Measurements from ENCODE around the gene COL4A6. TPM values are rescaled to one million over a fixed set of nuclear protein-coding genes. Genes with fewer than 3 reads are reported as not detected.

Gene COL4A6
- total and polyA plus RNA-seq, 4 donors, result under 0.01 to 0.09 (median 0.07) TPM; not detected in 1

DNA sequence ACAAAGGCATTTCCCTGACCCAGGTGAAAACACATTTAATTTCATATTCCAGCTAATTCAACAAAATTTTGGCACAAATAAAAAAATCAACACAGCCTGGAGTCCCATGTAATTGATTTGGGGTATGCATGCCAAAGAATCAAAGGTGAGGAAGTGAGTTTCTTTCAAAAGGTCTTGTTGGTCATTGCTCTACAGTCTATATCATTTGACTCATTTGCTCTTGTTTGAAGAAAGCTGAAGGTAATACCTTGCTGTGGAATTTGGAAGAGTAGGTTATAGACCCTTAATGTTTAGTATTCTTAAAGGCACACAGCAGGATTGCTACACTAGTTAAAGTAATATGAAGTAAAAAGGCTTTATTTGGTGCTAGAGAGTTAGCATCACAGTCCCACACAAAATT is 25.4 kb downstream of the COL4A6 start:
- Histone ChIP-seq H3K9ac (ENCODE audit: low read depth in 1 of 2, low read length in 2 of 2) (no peak overlapping the region), H3K27ac (ENCODE audit: low read depth in 1 of 2, low read length in 2 of 2) (no peak overlapping the region), H3K4me3 (ENCODE audit: low read depth in 1 of 3, low read length in 3 of 3) (no peak overlapping the region), H3K4me1 (ENCODE audit: control insufficient read depth in 4 of 4, insufficient read depth in 4 of 4, low read length in 3 of 4) (peaks cover 0 to 3% (median 0%) of the 10 kb centered on the region in 4 donors), H3K9me3 (ENCODE audit: control insufficient read depth in 4 of 4, low read length in 3 of 4) (no peaks in the 10 kb centered on the region), H3K27me3 (ENCODE audit: control insufficient read depth in 4 of 4, insufficient read depth in 4 of 4, low read length in 3 of 4) (no peaks in the 10 kb centered on the region), H3K36me3 (ENCODE audit: control insufficient read depth in 4 of 4, insufficient read depth in 3 of 4, low read depth in 1 of 4, low read length in 3 of 4) (no peaks in the 10 kb centered on the region)
- no peak for DNase-seq (ENCODE audit: low spot score)
- TF ChIP-seq HNF4A (conservative IDR thresholded peaks at IDR 0.05) (no peak), GABPA (IDR thresholded peaks at IDR 0.05 in 1 of 2, conservative IDR thresholded peaks at IDR 0.05 in 1 of 2) (no peak), FOXA1 (IDR thresholded peaks at IDR 0.05) (no peak), NR2F2 (IDR thresholded peaks at IDR 0.05) (no peak), RAD21 (IDR thresholded peaks at IDR 0.05) (no peak), EGR1 (IDR thresholded peaks at IDR 0.05; ENCODE audit: low read depth in 2 of 2) (no peak), SP1 (IDR thresholded peaks at IDR 0.05) (no peak), HNF4G (IDR thresholded peaks at IDR 0.05) (no peak), YY1 (IDR thresholded peaks at IDR 0.05) (no peak), TAF1 (conservative IDR thresholded peaks at IDR 0.05) (no peak), JUND (IDR thresholded peaks at IDR 0.05) (no peak), RXRA (IDR thresholded peaks at IDR 0.05) (no peak), FOXA2 (IDR thresholded peaks at IDR 0.05) (no peak)
- TF ChIP-seq, protein P1, sequence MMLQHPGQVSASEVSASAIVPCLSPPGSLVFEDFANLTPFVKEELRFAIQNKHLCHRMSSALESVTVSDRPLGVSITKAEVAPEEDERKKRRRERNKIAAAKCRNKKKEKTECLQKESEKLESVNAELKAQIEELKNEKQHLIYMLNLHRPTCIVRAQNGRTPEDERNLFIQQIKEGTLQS (IDR thresholded peaks at IDR 0.05), result no peak
- TF ChIP-seq, protein P2, sequence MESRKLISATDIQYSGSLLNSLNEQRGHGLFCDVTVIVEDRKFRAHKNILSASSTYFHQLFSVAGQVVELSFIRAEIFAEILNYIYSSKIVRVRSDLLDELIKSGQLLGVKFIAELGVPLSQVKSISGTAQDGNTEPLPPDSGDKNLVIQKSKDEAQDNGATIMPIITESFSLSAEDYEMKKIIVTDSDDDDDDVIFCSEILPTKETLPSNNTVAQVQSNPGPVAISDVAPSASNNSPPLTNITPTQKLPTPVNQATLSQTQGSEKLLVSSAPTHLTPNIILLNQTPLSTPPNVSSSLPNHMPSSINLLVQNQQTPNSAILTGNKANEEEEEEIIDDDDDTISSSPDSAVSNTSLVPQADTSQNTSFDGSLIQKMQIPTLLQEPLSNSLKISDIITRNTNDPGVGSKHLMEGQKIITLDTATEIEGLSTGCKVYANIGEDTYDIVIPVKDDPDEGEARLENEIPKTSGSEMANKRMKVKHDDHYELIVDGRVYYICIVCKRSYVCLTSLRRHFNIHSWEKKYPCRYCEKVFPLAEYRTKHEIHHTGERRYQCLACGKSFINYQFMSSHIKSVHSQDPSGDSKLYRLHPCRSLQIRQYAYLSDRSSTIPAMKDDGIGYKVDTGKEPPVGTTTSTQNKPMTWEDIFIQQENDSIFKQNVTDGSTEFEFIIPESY (IDR thresholded peaks at IDR 0.05), result no peak
- TF ChIP-seq, protein P3, sequence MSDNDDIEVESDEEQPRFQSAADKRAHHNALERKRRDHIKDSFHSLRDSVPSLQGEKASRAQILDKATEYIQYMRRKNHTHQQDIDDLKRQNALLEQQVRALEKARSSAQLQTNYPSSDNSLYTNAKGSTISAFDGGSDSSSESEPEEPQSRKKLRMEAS (IDR thresholded peaks at IDR 0.05), result no peak
- TF ChIP-seq, protein P4, sequence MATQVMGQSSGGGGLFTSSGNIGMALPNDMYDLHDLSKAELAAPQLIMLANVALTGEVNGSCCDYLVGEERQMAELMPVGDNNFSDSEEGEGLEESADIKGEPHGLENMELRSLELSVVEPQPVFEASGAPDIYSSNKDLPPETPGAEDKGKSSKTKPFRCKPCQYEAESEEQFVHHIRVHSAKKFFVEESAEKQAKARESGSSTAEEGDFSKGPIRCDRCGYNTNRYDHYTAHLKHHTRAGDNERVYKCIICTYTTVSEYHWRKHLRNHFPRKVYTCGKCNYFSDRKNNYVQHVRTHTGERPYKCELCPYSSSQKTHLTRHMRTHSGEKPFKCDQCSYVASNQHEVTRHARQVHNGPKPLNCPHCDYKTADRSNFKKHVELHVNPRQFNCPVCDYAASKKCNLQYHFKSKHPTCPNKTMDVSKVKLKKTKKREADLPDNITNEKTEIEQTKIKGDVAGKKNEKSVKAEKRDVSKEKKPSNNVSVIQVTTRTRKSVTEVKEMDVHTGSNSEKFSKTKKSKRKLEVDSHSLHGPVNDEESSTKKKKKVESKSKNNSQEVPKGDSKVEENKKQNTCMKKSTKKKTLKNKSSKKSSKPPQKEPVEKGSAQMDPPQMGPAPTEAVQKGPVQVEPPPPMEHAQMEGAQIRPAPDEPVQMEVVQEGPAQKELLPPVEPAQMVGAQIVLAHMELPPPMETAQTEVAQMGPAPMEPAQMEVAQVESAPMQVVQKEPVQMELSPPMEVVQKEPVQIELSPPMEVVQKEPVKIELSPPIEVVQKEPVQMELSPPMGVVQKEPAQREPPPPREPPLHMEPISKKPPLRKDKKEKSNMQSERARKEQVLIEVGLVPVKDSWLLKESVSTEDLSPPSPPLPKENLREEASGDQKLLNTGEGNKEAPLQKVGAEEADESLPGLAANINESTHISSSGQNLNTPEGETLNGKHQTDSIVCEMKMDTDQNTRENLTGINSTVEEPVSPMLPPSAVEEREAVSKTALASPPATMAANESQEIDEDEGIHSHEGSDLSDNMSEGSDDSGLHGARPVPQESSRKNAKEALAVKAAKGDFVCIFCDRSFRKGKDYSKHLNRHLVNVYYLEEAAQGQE (IDR thresholded peaks at IDR 0.05), result no peak
- TF ChIP-seq, protein P5, sequence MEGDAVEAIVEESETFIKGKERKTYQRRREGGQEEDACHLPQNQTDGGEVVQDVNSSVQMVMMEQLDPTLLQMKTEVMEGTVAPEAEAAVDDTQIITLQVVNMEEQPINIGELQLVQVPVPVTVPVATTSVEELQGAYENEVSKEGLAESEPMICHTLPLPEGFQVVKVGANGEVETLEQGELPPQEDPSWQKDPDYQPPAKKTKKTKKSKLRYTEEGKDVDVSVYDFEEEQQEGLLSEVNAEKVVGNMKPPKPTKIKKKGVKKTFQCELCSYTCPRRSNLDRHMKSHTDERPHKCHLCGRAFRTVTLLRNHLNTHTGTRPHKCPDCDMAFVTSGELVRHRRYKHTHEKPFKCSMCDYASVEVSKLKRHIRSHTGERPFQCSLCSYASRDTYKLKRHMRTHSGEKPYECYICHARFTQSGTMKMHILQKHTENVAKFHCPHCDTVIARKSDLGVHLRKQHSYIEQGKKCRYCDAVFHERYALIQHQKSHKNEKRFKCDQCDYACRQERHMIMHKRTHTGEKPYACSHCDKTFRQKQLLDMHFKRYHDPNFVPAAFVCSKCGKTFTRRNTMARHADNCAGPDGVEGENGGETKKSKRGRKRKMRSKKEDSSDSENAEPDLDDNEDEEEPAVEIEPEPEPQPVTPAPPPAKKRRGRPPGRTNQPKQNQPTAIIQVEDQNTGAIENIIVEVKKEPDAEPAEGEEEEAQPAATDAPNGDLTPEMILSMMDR (IDR thresholded peaks at IDR 0.05; ENCODE audit: low read depth, low read length, missing input control), result no peak
